H9 (cell line): ENCODE measurements around the gene ENOSF1. TPM values are rescaled to one million over a fixed set of nuclear protein-coding genes. Genes with fewer than 3 reads are reported as not detected.

Experiments used
- DNase-seq: peaks from one replicate; pipeline ENCODE4 v3.0.0-alpha.2; 2017
- H2AFZ ChIP-seq: one replicate; pipeline ENCODE4 v1.6.1; 2013; ENCODE audit warnings: mild to moderate bottlenecking, low read length, control low read depth, moderate library complexity
- H2AK5ac ChIP-seq: 2 replicates; pipeline ENCODE4 v1.6.1; 2013; ENCODE audit warnings: low read length, control low read depth, mixed read lengths; ENCODE audit not compliant: insufficient read length
- H2BK120ac ChIP-seq: one replicate; pipeline ENCODE4 v1.6.1; 2013; ENCODE audit warnings: low read depth, mild to moderate bottlenecking, low read length, control low read depth, inconsistent platforms; ENCODE audit not compliant: poor library complexity, severe bottlenecking
- H2BK12ac ChIP-seq: 2 replicates; pipeline ENCODE4 v1.6.1; 2013; ENCODE audit warnings: low read length, control low read depth, mixed read lengths, low read depth; ENCODE audit not compliant: insufficient read length
- H2BK15ac ChIP-seq: 2 replicates; pipeline ENCODE4 v1.6.1; 2013; ENCODE audit warnings: low read depth, low read length, control low read depth
- H2BK20ac ChIP-seq: one replicate; pipeline ENCODE4 v1.6.1; 2013; ENCODE audit warnings: low read depth, mild to moderate bottlenecking, low read length, control low read depth, inconsistent platforms; ENCODE audit not compliant: poor library complexity, severe bottlenecking
- H2BK5ac ChIP-seq: 2 replicates; pipeline ENCODE4 v1.6.1; 2013; ENCODE audit warnings: low read length, control low read depth, mixed read lengths; ENCODE audit not compliant: insufficient read length
- H3K14ac ChIP-seq: 2 replicates; pipeline ENCODE4 v1.6.1; 2013; ENCODE audit warnings: low read length, control low read depth; ENCODE audit not compliant: insufficient read depth
- H3K18ac ChIP-seq: 2 replicates; pipeline ENCODE4 v1.6.1; 2013; ENCODE audit warnings: low read depth, mild to moderate bottlenecking, mixed read lengths, low read length, control low read depth; ENCODE audit not compliant: insufficient read length
- H3K23ac ChIP-seq: 2 replicates; pipeline ENCODE4 v1.6.1; 2013; ENCODE audit warnings: low read length, control low read depth, mixed read lengths, low read depth; ENCODE audit not compliant: insufficient read length
- H3K23me2 ChIP-seq: 2 replicates; pipeline ENCODE4 v1.6.1; 2013; ENCODE audit warnings: low read depth, mild to moderate bottlenecking, mixed read lengths, low read length, control low read depth; ENCODE audit not compliant: insufficient read length, poor library complexity, severe bottlenecking
- H3K27ac ChIP-seq: 2 replicates; pipeline ENCODE4 v1.5.1; 2013; ENCODE audit warnings: low read length, control low read depth, mixed read lengths, low read depth; ENCODE audit not compliant: insufficient read length
- H3K27me3 ChIP-seq: 2 replicates; pipeline ENCODE4 v1.6.1; 2013; ENCODE audit warnings: low read length, control low read depth, inconsistent platforms; ENCODE audit not compliant: insufficient read depth
- H3K4ac ChIP-seq: 2 replicates; pipeline ENCODE4 v1.6.1; 2013; ENCODE audit warnings: low read depth, mild to moderate bottlenecking, control low read depth, inconsistent platforms, low read length, moderate library complexity
- H3K4me1 ChIP-seq: 2 replicates; pipeline ENCODE4 v1.6.1; 2013; ENCODE audit warnings: low read length, control low read depth, inconsistent platforms; ENCODE audit not compliant: insufficient read depth
- H3K4me2 ChIP-seq: 2 replicates; pipeline ENCODE4 v1.6.1; 2013; ENCODE audit warnings: low read length, control low read depth, mixed read lengths; ENCODE audit not compliant: insufficient read length, insufficient read depth
- H3K56ac ChIP-seq: 2 replicates; pipeline ENCODE4 v1.6.1; 2013; ENCODE audit warnings: low read depth, mild to moderate bottlenecking, mixed read lengths, low read length, control low read depth; ENCODE audit not compliant: insufficient read length
- H3K79me1 ChIP-seq: 2 replicates; pipeline ENCODE4 v1.6.1; 2013; ENCODE audit warnings: low read depth, mild to moderate bottlenecking, moderate library complexity, low read length, control low read depth, inconsistent platforms; ENCODE audit not compliant: insufficient read depth, poor library complexity, severe bottlenecking
- H3K79me2 ChIP-seq: 2 replicates; pipeline ENCODE4 v1.6.1; 2013; ENCODE audit warnings: low read length, control low read depth, inconsistent platforms; ENCODE audit not compliant: insufficient read depth
- H3K9ac ChIP-seq: 2 replicates; pipeline ENCODE4 v1.6.1; 2013; ENCODE audit warnings: low read length, control low read depth, mixed read lengths; ENCODE audit not compliant: insufficient read length; ENCODE audit errors: extremely low read depth
- H3K9me3 ChIP-seq: one replicate; pipeline ENCODE4 v1.6.1; 2013; ENCODE audit warnings: low read depth, low read length, inconsistent platforms; ENCODE audit not compliant: control insufficient read depth
- H3T11ph ChIP-seq: one replicate; pipeline ENCODE4 v1.6.1; 2013; ENCODE audit warnings: mild to moderate bottlenecking, low read length, control low read depth, inconsistent platforms
- H4K20me1 ChIP-seq: one replicate; pipeline ENCODE4 v1.6.1; 2013; ENCODE audit not compliant: control insufficient read depth, insufficient read length, insufficient read depth
- H4K5ac ChIP-seq: 2 replicates; pipeline ENCODE4 v1.6.1; 2013; ENCODE audit warnings: low read depth, mild to moderate bottlenecking, mixed read lengths, low read length, control low read depth; ENCODE audit not compliant: insufficient read length
- H4K8ac ChIP-seq: replicated peaks from 2 replicates; pipeline ENCODE4 v1.6.1; 2013; ENCODE audit warnings: low read length, control low read depth, mixed read lengths, low read depth; ENCODE audit not compliant: insufficient read length
- H4K91ac ChIP-seq: 2 replicates; pipeline ENCODE4 v1.6.1; 2013; ENCODE audit warnings: low read depth, mild to moderate bottlenecking, moderate library complexity, mixed read lengths, low read length, control low read depth; ENCODE audit not compliant: insufficient read length
- H3K27ac Mint-ChIP-seq, 3 experiments: 2 replicates in 2 of 3; 3 replicates in 1 of 3; pipeline ENCODE4 v1.8.0; 2020 to 2021; ENCODE audit warnings: mixed read lengths in 3 of 3, mild to moderate bottlenecking in 1 of 3, moderate library complexity in 1 of 3
- H3K27me3 Mint-ChIP-seq: 2 replicates; pipeline ENCODE4 v1.8.0; 2021; ENCODE audit warnings: low read depth, mild to moderate bottlenecking, moderate library complexity, mixed read lengths
- H3K36me3 Mint-ChIP-seq, 3 experiments: 2 replicates in 2 of 3; 3 replicates in 1 of 3; pipeline ENCODE4 v1.8.0; 2020 to 2021; ENCODE audit warnings: low read depth in 3 of 3, mixed read lengths in 3 of 3; ENCODE audit not compliant: insufficient read depth in 1 of 3
- H3K4me1 Mint-ChIP-seq, 2 experiments: 2 replicates each; pipeline ENCODE4 v1.8.0; 2020; ENCODE audit warnings: mixed read lengths in 2 of 2
- H3K4me3 Mint-ChIP-seq, 2 experiments: 2 replicates in 1 of 2; 3 replicates in 1 of 2; pipeline ENCODE4 v1.8.0; 2020 to 2021; ENCODE audit warnings: mild to moderate bottlenecking in 2 of 2, mixed read lengths in 2 of 2, moderate library complexity in 1 of 2
- H3K9me3 Mint-ChIP-seq, 2 experiments: 2 replicates in 1 of 2; 3 replicates in 1 of 2; pipeline ENCODE4 v1.8.0; 2020; ENCODE audit warnings: mild to moderate bottlenecking in 2 of 2, mixed read lengths in 2 of 2, moderate library complexity in 1 of 2
- WGBS: extraction: QIAGEN DNeasy Blood & Tissue Kit; methylation state at CpG from one replicate; pipeline ENCODE4 v1.1.7; 2013; ENCODE audit warnings: missing lambda C conversion rate, low lambda C conversion rate, mixed read lengths; ENCODE audit not compliant: insufficient read length; ENCODE audit errors: extremely low coverage; 5-methylcytosine and 5-hydroxymethylcytosine counted together
- total RNA-seq: library from RNA; stranded (reverse); gene quantifications from 2 replicates; pipeline ENCODE4 v1.2.1, GENCODE V29; 2021
- TF ChIP-seq, protein P1 (sequence below): fragments of 200-600 bp; sonication (generic); conservative IDR thresholded peaks from 3 replicates; pipeline ENCODE4 v1.8.0; 2021; ENCODE audit warnings: antibody characterized with exemption, mild to moderate bottlenecking

The ENOSF1 gene
- total RNA-seq, 1 experiment from 2014 or later: 40.3 TPM

DNA sequence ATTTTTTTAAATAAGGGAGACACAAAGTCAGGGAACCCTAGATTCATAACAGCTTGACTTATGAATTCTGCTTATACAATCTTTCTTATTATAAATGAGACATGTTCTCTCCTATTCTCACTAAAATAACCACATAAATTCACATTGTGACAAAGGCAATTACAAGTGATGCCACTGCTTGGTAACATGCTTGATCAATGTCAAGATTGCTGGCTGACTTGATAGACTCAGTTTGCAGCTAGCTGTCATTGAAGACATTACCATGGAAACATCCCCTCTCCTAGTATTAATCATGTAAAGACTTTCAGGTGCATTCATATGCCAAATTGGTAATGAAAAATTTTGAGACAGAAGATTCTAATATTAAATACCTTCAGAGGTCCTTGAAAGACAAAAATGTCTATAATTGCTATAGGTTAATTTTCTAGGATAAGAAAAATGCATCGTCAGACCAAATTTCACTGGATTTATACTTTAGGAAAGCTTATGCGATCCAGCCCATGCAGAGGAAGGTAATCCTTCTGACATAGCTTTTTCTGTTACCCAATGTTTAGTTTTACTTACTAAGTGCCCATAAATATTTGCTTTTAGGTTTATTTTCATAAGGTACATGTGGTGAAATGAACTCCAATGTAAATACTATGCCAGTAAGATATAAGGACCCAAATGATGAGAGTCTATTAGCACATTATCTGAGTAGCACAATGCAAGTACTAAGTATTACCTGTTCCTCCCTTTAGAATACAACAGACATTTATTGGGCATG, 32.6 kb upstream of the ENOSF1 start:
- Histone ChIP-seq H4K20me1 (no peaks in the 10 kb centered on the region), H4K91ac (no peak overlapping the region), H2BK5ac (no peak overlapping the region), H2BK120ac (no peak overlapping the region), H3K9ac (no peak overlapping the region), H3K14ac (no peak overlapping the region), H3K79me1 (peaks cover 3% of the 10 kb centered on the region), H2BK15ac (no peak overlapping the region), H3K27ac (no peak overlapping the region), H2BK20ac (no peak overlapping the region), H4K8ac (no peak overlapping the region), H3K4me1 (no peaks in the 10 kb centered on the region), H4K5ac (no peak overlapping the region), H3K4ac (no peak overlapping the region), H2AK5ac (no peak overlapping the region), H2AFZ (no peak overlapping the region), H3K23me2 (no peaks in the 10 kb centered on the region), H3K23ac (no peak overlapping the region), H3K18ac (no peak overlapping the region), H3K9me3 (no peaks in the 10 kb centered on the region), H3K27me3 (no peaks in the 10 kb centered on the region), H3K79me2 (no peaks in the 10 kb centered on the region), H2BK12ac (no peak overlapping the region), H3K4me2 (no peak overlapping the region), H3K56ac (no peak overlapping the region), H3T11ph (no peak overlapping the region)
- Mint-ChIP-seq H3K27ac (no peak overlapping the region), H3K4me1 (no peaks in the 10 kb centered on the region), H3K4me3 (no peak overlapping the region), H3K27me3 (no peaks in the 10 kb centered on the region), H3K36me3 (peaks cover 11 to 48% (median 42%) of the 10 kb centered on the region in 3 experiments; a peak in 6 of 7 replicates), H3K9me3 (no peaks in the 10 kb centered on the region)
- WGBS: no CpG with 5 or more reads among the region's 2 CpGs
- TF ChIP-seq, protein P1, sequence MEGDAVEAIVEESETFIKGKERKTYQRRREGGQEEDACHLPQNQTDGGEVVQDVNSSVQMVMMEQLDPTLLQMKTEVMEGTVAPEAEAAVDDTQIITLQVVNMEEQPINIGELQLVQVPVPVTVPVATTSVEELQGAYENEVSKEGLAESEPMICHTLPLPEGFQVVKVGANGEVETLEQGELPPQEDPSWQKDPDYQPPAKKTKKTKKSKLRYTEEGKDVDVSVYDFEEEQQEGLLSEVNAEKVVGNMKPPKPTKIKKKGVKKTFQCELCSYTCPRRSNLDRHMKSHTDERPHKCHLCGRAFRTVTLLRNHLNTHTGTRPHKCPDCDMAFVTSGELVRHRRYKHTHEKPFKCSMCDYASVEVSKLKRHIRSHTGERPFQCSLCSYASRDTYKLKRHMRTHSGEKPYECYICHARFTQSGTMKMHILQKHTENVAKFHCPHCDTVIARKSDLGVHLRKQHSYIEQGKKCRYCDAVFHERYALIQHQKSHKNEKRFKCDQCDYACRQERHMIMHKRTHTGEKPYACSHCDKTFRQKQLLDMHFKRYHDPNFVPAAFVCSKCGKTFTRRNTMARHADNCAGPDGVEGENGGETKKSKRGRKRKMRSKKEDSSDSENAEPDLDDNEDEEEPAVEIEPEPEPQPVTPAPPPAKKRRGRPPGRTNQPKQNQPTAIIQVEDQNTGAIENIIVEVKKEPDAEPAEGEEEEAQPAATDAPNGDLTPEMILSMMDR: no peak
- DNase-seq: no peak
